PC-9 (cell line): ENCODE results near the gene PAQR7. TPM values are rescaled to one million over a fixed set of nuclear protein-coding genes. Genes with fewer than 3 reads are reported as not detected.

Experiments
- BruUV-seq: library from RNA; stranded (reverse); fragments of 400-500 nt; replicated peaks from 2 replicates; lab custom pipeline; 2021; lab: Mats Ljungman, UMichigan
- CTCF ChIA-PET: fragments of 300-600 bp; sonication (Branson Sonifier 250); formaldehyde crosslinking; loops from one replicate; lab custom pipeline; 2022; ENCODE audit warnings: antibody characterized with exemption; lab: Charles Lee
- POLR2A ChIA-PET: fragments of 300-600 bp; sonication (Branson Sonifier 250); formaldehyde crosslinking; loops from one replicate; lab custom pipeline; 2022; ENCODE audit warnings: antibody characterized with exemption; ENCODE audit not compliant: unreplicated experiment; lab: Charles Lee
- DNase-seq, 2 experiments: peaks; one replicate each; pipeline versions ENCODE4 v3.0.0 to v3.0.0-alpha.2; 2015 to 2022; ENCODE audit warnings: mixed read lengths in 1 of 2
- H2AFZ ChIP-seq: fragments of 200-600 bp; sonication (generic); 2 replicates; pipeline ENCODE4 v1.8.1; 2017; ENCODE audit warnings: antibody characterized with exemption
- H3F3A ChIP-seq: fragments of 200-600 bp; sonication (generic); 2 replicates; pipeline ENCODE4 v1.8.1; 2017; ENCODE audit warnings: antibody characterized with exemption, mild to moderate bottlenecking, low read depth; ENCODE audit not compliant: insufficient read depth
- H3K27ac ChIP-seq: fragments of 200-600 bp; sonication (generic); 2 replicates; pipeline ENCODE4 v1.6.1; 2016; ENCODE audit warnings: mixed run types
- H3K27me3 ChIP-seq: fragments of 200-600 bp; sonication (generic); 2 replicates; pipeline ENCODE4 v1.6.1; 2016; ENCODE audit warnings: low read depth, mixed run types; ENCODE audit not compliant: insufficient read depth
- H3K36me3 ChIP-seq: fragments of 200-600 bp; sonication (generic); 2 replicates; pipeline ENCODE4 v1.6.1; 2016; ENCODE audit warnings: low read depth, mixed run types
- H3K4me1 ChIP-seq: fragments of 200-600 bp; sonication (generic); replicated peaks from 2 replicates; pipeline ENCODE4 v1.6.1; 2016; ENCODE audit warnings: mixed run types; ENCODE audit not compliant: insufficient read depth
- H3K4me2 ChIP-seq: fragments of 200-600 bp; sonication (generic); 2 replicates; pipeline ENCODE4 v1.6.1; 2017; ENCODE audit warnings: mixed run types
- H3K4me3 ChIP-seq: fragments of 200-600 bp; sonication (generic); 2 replicates; pipeline ENCODE4 v1.6.1; 2016; ENCODE audit warnings: mixed run types
- H3K79me2 ChIP-seq: fragments of 200-600 bp; sonication (generic); 2 replicates; pipeline ENCODE4 v1.6.1; 2017; ENCODE audit warnings: low read depth, mixed run types
- H3K9me2 ChIP-seq: fragments of 200-600 bp; sonication (generic); 2 replicates; pipeline ENCODE4 v1.8.1; 2017; ENCODE audit warnings: mild to moderate bottlenecking; ENCODE audit not compliant: insufficient read depth
- H3K9me3 ChIP-seq: fragments of 200-600 bp; sonication (generic); 2 replicates; pipeline ENCODE4 v1.8.1; 2016; ENCODE audit warnings: low read depth; ENCODE audit not compliant: insufficient read depth
- H4K20me1 ChIP-seq: fragments of 200-600 bp; sonication (generic); 2 replicates; pipeline ENCODE4 v1.8.1; 2017; ENCODE audit not compliant: insufficient read depth
- CTCF ChIP-seq: fragments of 200-600 bp; sonication (generic); conservative IDR thresholded peaks from 2 replicates; pipeline ENCODE4 v1.6.1; 2017; ENCODE audit warnings: mixed run types, antibody characterized with exemption, mild to moderate bottlenecking, moderate library complexity
- EZH2 ChIP-seq: fragments of 200-600 bp; sonication (generic); IDR thresholded peaks from 2 replicates; pipeline ENCODE4 v1.8.0; 2017; ENCODE audit warnings: antibody characterized with exemption, low read depth
- intact Hi-C: fragments of 100-400 bp; cut with micrococcal nuclease; formaldehyde crosslinking; loops from one replicate; pipeline ENCODE4 v1.10.0; 2022; ENCODE audit not compliant: unreplicated experiment
- total RNA-seq: library from RNA; stranded (reverse); gene quantifications from 2 replicates; pipeline ENCODE4 v1.2.3, GENCODE V29; 2021

The PAQR7 gene
- total RNA-seq, 1 experiment from 2014 or later: 34.0 TPM

GRCh38 chr1:25877155-25877554, 1.6 kb upstream of the PAQR7 start:
- no peak for TF ChIP-seq CTCF
- TF ChIP-seq EZH2: no peak
- Histone ChIP-seq H3K4me2 (no peak overlapping the region), H3F3A (peaks cover 10% of the 10 kb centered on the region), H3K27ac (no peak overlapping the region), H3K79me2 (peaks cover 24% of the 10 kb centered on the region), H4K20me1 (no peaks in the 10 kb centered on the region), H3K4me1 (peaks cover 49% of the 10 kb centered on the region), H3K4me3 (no peak overlapping the region), H2AFZ (no peak overlapping the region), H3K36me3 (no peaks in the 10 kb centered on the region), H3K9me3 (no peaks in the 10 kb centered on the region), H3K9me2 (no peaks in the 10 kb centered on the region), H3K27me3 (no peaks in the 10 kb centered on the region)
- no TSS peak for BruUV-seq
- POLR2A ChIA-PET: interaction anchor here (0.6 kb wide), 1 partner anchor 16 kb away, joined by 4 read pairs; no protein-coding TSS in a partner anchor
- intact Hi-C loops: no loop called here
- no peak for DNase-seq
- CTCF ChIA-PET: no interaction called here

GRCh38 chr1:25876693-25877077, 1.2 kb upstream of the PAQR7 start:
- no peak for TF ChIP-seq EZH2
- TF ChIP-seq CTCF: no peak
- no peak for DNase-seq
- H3K9me3 ChIP-seq: no peaks in the 10 kb centered on the region
- no peak overlapping the region for H2AFZ ChIP-seq
- H3K4me3 ChIP-seq: no peak overlapping the region
- no peaks in the 10 kb centered on the region for H3K9me2 ChIP-seq
- H4K20me1 ChIP-seq: no peaks in the 10 kb centered on the region
- peak overlapping the region; percentile 80; the same call in 1 of the 2 replicates for H3K4me2 ChIP-seq
- no peaks in the 10 kb centered on the region for H3K36me3 ChIP-seq
- H3F3A ChIP-seq: peaks cover 10% of the 10 kb centered on the region
- H3K27me3 ChIP-seq: no peaks in the 10 kb centered on the region
- peaks cover 49% of the 10 kb centered on the region for H3K4me1 ChIP-seq
- POLR2A ChIA-PET: interaction anchor here (0.6 kb wide), 1 partner anchor 16 kb away, joined by 4 read pairs; no protein-coding TSS in a partner anchor
- H3K27ac ChIP-seq: peak overlapping the region; percentile 71
- peaks cover 27% of the 10 kb centered on the region for H3K79me2 ChIP-seq
- intact Hi-C loops: no loop called here
- CTCF ChIA-PET: no interaction called here
- BruUV-seq: no TSS peak

- no peaks in the 10 kb centered on the region for H3K27me3 ChIP-seq
- no peaks in the 10 kb centered on the region for H4K20me1 ChIP-seq
- peak; percentile 57 to 79 for DNase-seq
- POLR2A ChIA-PET: interaction anchor here (0.5 to 1.2 kb wide), 4 partner anchors 14 to 29 kb away, joined by 3 to 28 read pairs (median 8); no protein-coding TSS in a partner anchor
- no peaks in the 10 kb centered on the region for H3K9me2 ChIP-seq
- peak overlapping the region; percentile 78 for H2AFZ ChIP-seq
- H3K4me2 ChIP-seq: peak overlapping the region; percentile 80
- intact Hi-C loops: loop anchor here (1.0 to 2.0 kb wide), 2 partner anchors 14 to 17 kb away; partner anchors contain the start of gene AUNIP
- BruUV-seq: TSS peak; percentile 94
- TF ChIP-seq EZH2 (no peak), CTCF (no peak)
- H3K79me2 ChIP-seq: peaks cover 27% of the 10 kb centered on the region
- peaks cover 49% of the 10 kb centered on the region for H3K4me1 ChIP-seq
- H3K9me3 ChIP-seq: no peaks in the 10 kb centered on the region
- CTCF ChIA-PET: interaction anchor here (1.2 to 1.4 kb wide), 2 partner anchors 14 to 16 kb away, joined by 3 to 8 read pairs; no protein-coding TSS in a partner anchor
- H3K27ac ChIP-seq: peak overlapping the region; percentile 71
- H3K4me3 ChIP-seq: peak overlapping the region; percentile 71
- no peaks in the 10 kb centered on the region for H3K36me3 ChIP-seq
- H3F3A ChIP-seq: peaks cover 10% of the 10 kb centered on the region
Measured at GRCh38 chr1:25875856-25876692, 566 bp upstream of the PAQR7 start.
